ENCODE results near the gene PCDHGA4.

- TF ChIP-seq NFRKB (IDR thresholded peaks at IDR 0.05) (no peak), PKNOX1 (IDR thresholded peaks at IDR 0.05) (no peak)
These were observed 33.8 kb downstream of the PCDHGA4 start for GRCh38 chr5:141388661-141389060.
